MV-4-11 (cell line): ENCODE results near the gene ADAMTS8.
A peak's percentile ranks its signal among the peaks of the same experiment; 100 is the strongest.

ENCODE experiments used
- DNase-seq: peaks from one replicate; lab custom pipeline; 2025; lab: John Stamatoyannopoulos, UW

Gene ADAMTS8

GRCh38 chr11:130397780-130398179 lies 30.6 kb downstream of the ADAMTS8 start:
- peak; percentile 58 for DNase-seq

DNA sequence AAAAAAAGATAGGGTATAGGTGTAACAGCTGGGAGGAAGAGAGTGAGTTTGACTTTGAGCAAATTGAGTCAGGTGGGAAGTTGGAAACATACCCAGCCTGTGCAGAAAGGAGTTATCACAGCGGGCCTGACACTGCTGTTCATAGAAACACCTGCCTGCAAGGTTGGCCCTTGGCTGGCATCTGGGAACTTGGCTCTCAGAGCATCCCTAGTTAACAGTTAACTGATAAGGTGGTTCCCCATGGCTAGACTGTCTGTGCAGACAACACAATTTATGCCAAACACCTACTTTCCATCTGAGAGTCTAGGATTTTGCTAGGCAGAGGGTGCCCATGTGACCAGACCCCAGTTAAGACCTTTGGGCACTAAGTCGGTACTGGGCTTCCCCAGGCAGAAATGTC lies 31.4 kb downstream of the ADAMTS8 start:
- no peak for DNase-seq

DNA sequence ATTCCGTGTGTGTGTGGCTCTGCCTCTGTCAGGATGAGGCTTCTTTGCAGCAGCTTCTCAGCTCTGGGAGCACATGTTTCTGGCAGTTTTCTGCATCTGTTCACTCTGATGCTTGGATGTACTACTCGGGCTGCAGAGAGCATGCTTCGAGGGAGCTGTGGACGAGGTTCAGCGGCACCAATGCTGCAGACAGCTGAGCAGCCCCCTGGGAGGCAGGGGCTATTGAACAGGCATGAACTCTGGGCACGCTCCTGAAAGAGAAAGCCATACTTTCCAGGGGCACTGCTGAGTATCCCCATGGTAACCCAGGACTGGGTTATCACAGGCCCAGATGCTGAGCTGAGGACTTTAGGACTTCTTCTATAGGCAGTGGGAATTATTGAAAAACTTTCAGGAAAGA lies 33.8 kb downstream of the ADAMTS8 start:
- DNase-seq = no peak

DNA sequence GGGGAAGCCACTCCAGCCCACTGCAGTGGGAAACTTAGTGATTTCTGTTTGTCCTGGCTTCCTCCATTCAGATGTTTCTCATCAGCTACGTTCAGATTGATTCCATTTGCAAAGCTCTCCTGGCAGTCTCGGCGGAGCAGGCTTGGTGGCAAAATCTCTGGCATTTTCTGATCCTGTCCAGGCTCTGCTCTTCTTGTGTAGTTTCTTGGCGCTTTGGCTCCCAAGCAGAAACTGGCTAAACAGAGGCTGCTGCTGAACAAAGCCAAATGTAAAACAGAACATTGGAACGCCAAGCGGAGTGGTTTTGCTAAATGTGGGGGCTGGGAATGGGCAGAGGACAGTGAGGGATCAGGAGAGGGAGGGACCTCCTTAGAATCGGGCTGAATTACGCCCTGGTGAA lies 36.7 kb downstream of the ADAMTS8 start:
- DNase-seq = no peak

- DNase-seq = peak; percentile 27
Observed at GRCh38 chr11:130390071-130390758, 38.2 kb downstream of the ADAMTS8 start.

DNA sequence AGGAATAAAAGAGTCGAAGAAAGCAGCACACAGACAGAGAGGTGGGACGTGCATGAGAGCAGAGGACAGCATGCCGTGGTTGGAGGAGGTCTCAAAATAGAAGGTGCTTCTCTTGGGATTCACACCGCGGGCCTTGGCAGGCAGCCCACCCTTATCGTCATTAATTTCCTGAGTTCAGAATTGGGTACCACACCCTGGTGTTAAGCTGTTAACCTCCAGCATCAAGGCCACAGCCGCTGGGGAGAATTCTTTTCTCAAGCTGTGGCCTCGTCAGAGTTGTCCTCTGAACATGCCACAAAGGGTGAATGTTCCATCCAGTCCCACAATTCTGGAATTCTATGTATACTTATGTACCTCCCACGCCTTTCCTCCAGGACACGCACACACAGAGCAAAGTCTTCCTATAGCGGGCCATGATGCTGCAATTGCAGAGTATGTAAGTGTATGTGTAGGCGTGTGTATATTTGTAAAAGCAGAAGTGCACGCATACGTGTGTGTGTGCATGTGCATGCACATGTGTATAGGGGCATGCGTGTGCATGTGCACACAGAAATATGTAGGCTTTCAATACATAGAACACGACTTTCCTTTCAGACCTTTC lies 39.0 kb downstream of the ADAMTS8 start:
- no peak for DNase-seq

GRCh38 chr11:130388607-130389205 lies 39.7 kb downstream of the ADAMTS8 start:
- no peak for DNase-seq

DNA sequence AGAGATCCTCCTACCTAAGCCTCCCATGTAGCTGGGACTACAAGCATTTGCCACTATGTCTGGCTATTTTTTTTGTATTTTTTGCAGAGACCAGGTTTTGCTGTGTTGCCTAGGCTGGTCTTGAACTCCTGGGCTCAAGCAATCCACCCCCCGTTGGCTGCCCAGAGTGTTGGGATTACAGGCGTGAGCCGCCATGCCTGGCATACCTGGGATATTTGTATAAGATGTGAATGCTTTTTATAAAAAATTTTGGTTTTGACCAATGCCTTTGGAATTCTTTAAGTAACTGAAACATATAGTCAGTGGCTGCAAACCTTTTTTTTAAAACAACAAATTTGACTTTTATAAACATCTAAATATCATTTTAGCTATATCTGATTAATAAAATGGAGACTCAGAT lies 42.4 kb downstream of the ADAMTS8 start:
- no peak for DNase-seq

- DNase-seq = peak; percentile 82
Observed at GRCh38 chr11:130383344-130384211, 44.8 kb downstream of the ADAMTS8 start.

DNA sequence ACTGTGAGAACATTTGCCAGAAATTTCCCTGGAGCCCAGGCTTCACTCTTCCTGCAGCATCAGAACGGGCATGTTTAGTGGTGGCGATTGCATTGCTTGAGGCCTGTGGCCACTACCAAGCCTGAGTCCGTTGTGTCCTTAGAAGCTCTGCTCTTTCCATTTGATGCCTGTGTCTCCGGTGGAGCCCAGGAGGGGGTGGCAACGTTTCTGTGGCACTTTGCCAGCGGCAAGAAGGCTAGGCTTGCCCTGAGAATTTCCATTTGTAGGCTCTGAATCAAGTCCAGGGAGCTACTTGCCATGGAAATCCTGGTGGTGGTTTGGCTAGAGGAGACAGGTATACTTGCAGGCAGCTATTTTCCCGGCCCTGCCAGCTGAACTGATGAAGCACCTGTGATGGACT lies 47.1 kb downstream of the ADAMTS8 start:
- no peak for DNase-seq

- DNase-seq = no peak
Observed at GRCh38 chr11:130380778-130381177, 47.6 kb downstream of the ADAMTS8 start.

- no peak for DNase-seq
Observed at GRCh38 chr11:130379276-130379675, 49.1 kb downstream of the ADAMTS8 start.

DNA sequence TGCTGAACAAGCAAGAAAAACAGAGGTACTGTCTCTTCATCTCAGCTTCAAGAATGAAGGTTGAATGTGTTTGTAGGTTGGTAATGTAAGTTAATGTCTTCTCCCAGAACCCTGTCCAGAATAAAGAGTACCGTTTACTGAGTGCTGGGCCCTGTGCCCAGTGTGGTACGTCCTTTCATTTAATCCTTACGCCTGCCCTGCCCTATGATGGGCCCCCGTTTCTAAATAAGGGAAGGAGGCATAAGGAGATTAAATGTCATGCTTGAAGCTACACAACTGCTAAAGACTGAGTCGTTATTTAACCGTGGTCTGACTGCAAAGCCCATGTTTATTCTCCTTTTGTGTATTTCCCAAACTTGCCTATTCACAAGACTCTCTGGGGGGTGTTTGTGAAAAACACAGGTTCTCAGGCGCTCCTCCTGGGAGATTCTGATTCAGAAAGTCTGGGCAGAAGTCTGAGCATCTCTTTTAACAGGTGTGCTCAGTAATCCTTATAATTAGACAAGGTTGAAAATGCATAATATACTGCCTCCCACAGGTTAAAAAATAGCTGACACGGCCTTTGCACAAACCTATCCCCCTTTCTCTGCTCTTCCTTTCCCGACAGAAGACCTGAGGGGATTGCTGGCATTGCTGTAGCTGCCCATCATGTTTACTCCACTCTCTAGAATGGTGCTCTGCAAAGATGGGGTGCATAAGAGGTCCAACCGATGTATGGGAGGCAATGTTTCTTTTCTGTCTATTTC lies 57.4 kb downstream of the ADAMTS8 start:
- peak; percentile 43 for DNase-seq

- DNase-seq = no peak
Observed at GRCh38 chr11:130369713-130370112, 58.7 kb downstream of the ADAMTS8 start.

DNA sequence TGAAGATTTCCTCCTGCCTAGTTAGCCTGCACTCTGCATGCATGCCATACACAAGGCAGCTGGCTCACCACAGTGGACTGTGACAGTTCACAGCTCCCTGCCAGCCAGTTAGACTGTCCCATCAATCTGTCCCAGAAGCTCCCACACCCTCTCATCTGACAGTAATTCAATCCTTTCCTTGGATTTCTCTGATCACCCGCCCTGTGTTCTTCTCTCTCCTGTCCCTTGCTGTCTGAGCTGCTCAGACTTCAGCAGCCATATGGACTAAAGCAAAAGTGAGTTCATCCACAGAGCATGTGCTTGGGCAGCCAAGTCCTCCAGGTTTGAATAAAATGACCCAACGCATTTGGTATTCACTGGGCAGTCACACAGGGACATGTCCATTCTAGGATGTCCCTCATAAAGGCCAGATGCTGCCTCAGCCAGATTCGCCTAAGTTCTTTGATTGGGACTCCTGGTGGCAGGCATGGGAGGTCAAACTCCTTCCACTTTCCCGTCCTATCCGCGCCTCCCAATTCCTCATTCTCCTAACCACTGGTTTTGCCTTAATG lies 59.2 kb downstream of the ADAMTS8 start:
- DNase-seq = no peak

DNA sequence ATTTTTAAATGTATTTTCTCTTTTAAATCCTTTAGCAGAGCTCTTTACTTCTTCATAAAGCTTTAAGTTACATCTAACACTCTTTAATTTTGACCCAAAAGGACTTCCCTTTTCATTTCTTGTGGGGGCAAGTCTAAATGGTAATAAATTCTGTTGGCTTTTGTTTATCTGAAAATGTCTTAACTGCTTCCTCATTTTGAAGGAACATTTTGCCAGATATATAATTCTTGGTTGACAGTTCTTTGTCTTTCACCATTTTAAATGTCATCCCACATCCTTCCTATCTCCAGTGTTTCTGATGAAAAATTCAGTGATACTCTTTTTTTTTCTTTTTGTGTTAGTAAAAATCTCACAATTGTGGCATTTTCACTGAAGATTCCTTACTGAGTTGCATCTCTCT lies 69.0 kb downstream of the ADAMTS8 start:
- DNase-seq = peak; percentile 97

DNA sequence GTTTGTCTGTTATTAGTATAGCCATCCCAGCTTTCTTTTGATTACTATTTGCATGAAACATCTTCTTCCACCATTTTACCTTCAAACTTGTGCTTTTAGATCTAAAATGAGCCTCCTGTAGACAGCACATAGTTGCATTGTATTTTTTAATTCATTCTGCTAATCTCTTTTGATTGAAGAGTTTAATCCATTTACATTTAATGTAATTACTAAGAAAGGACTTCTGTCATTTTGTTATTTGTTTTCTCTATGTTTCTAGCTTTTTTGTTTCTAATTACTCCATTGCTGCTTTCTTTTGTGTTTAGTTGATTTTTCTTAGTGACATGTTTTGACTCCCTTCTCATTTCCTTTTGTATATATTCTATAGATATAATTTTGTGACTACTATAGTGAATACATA lies 70.0 kb downstream of the ADAMTS8 start:
- DNase-seq = no peak
